ENCODE data around the gene PODXL. TPM values are rescaled to one million over a fixed set of nuclear protein-coding genes. Genes with fewer than 3 reads are reported as not detected.

Gene PODXL
- polyA plus RNA-seq, 2 of the 4 experiments (the other 2 are of a cell fraction): 13.2 to 35.3 TPM

DNA sequence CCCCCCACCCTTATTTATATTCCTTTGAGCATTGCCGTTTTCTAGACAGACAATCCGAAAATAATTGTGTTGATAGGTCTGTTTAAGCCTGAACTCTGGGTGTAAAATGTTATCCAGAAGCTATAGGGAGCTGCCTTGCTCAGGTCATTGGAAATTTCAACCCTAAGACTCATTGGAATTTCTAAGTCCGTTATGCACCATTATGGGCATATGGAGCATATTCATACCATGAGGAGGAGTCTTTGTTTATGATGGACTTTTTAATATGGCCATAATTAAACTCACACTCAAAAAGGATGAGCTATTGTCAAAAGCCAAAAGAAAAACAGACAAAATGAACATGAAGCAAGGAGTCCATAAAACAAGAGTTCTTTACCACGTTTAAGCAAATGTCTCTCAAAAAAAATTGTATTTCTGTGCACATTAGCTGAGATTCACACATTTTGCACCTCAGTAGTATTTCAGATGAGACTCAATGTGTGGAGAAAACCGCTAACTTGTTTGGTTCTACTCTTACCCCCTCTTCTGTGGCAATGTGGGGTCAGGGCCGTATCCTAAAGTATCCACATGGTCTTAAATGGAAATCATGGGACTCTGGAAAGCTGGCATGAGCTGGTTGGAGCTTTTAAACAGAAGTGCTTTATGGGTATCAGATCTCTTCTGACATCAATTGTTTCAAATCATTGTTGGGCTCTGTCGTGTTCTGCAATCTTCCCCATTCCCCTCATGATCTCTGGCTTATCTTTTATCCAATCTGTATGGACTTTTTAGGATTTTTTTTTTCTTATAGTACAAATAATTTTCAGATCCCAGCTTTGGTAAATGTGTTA is 60.5 kb downstream of the PODXL start:
- no peak overlapping the region for H3K4me3 ChIP-seq
- ATAC-seq (no peak), DNase-seq (ENCODE audit: low read depth in 1 of 2, low spot score in 1 of 2) (no peak), FAIRE-seq (no peak)
- CTCF ChIA-PET: interaction anchor here (0.8 to 7.2 kb wide), 3 partner anchors 11 to 508 kb away, joined by 3 to 58 read pairs (median 4); no protein-coding TSS in a partner anchor
- no peak overlapping the region for H3K27ac ChIP-seq
- 88% methylated on average over 7 of the region's 7 CpGs for WGBS (ENCODE audit: missing lambda C conversion rate)
- no peaks in the 10 kb centered on the region for H3K9me3 ChIP-seq
- no peak for TF ChIP-seq EHMT2 (IDR thresholded peaks at IDR 0.05; ENCODE audit: low read depth)
- no peak for TF ChIP-seq RNF2 (IDR thresholded peaks at IDR 0.05; ENCODE audit: borderline replicate concordance, low read depth)
- TF ChIP-seq HDAC2 (IDR thresholded peaks at IDR 0.05): no peak
- no peak for TF ChIP-seq FOSB (CRISPR knock-in tag; IDR thresholded peaks at IDR 0.05)
- TF ChIP-seq ZFP36 (IDR thresholded peaks at IDR 0.05; ENCODE audit: borderline replicate concordance, partially characterized antibody): no peak
- no peak for TF ChIP-seq JUNB (IDR thresholded peaks at IDR 0.05)
- TF ChIP-seq SREBF2 (IDR thresholded peaks at IDR 0.05): no peak
- no peak for TF ChIP-seq CBX8 (IDR thresholded peaks at IDR 0.05)
- TF ChIP-seq RCOR1 (IDR thresholded peaks at IDR 0.05; ENCODE audit: low read depth, low read length): no peak
- TF ChIP-seq JUN (IDR thresholded peaks at IDR 0.05): no peak
- no peak for TF ChIP-seq GATA3 (IDR thresholded peaks at IDR 0.05; ENCODE audit: borderline replicate concordance)
- TF ChIP-seq TFCP2L1 (CRISPR knock-in tag; IDR thresholded peaks at IDR 0.05): no peak
- no peak for TF ChIP-seq ZC3H11A (IDR thresholded peaks at IDR 0.05)
- TF ChIP-seq TP53 (CRISPR knock-in tag; IDR thresholded peaks at IDR 0.05): no peak
- no peak for TF ChIP-seq ZNF302 (CRISPR knock-in tag; IDR thresholded peaks at IDR 0.05)
- no peak for TF ChIP-seq PHF8 (IDR thresholded peaks at IDR 0.05; ENCODE audit: borderline replicate concordance, low read depth)
- H3K4me2 ChIP-seq: no peak overlapping the region
- H3K4me1 ChIP-seq: no peaks in the 10 kb centered on the region
- POLR2A ChIA-PET: no interaction called here

DNA sequence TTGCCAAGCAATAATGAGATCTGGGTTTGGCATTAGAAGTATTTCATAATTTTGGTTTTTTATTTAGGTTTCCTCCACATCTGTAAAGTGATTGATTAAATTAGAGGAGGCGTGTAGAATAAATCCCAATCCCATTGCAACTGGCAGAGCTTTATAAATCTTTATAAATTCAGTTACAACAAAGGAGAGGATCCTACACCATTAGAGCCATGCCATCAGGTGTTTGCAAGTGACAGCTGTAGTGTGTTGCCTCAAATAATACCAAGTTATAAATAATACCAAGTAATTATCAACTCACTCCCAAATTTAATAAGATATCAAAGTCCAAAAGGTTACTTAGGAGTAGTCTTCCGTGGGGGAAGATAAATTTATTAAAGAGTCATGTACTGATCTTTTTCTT is 62.2 kb downstream of the PODXL start:
- no peak for FAIRE-seq
- TF ChIP-seq KDM1A (IDR thresholded peaks at IDR 0.05; ENCODE audit: low read depth): no peak
- TF ChIP-seq MAFK (IDR thresholded peaks at IDR 0.05; ENCODE audit: partially characterized antibody): no peak
- no peak for TF ChIP-seq NFE2L2 (conservative IDR thresholded peaks at IDR 0.05; ENCODE audit: low read length)
- TF ChIP-seq, protein P1, sequence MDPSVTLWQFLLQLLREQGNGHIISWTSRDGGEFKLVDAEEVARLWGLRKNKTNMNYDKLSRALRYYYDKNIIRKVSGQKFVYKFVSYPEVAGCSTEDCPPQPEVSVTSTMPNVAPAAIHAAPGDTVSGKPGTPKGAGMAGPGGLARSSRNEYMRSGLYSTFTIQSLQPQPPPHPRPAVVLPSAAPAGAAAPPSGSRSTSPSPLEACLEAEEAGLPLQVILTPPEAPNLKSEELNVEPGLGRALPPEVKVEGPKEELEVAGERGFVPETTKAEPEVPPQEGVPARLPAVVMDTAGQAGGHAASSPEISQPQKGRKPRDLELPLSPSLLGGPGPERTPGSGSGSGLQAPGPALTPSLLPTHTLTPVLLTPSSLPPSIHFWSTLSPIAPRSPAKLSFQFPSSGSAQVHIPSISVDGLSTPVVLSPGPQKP (IDR thresholded peaks at IDR 0.05; ENCODE audit: low read depth, low read length): no peak
- Histone ChIP-seq H3K27ac (no peak overlapping the region), H3K4me1 (no peaks in the 10 kb centered on the region), H3K4me3 (no peak overlapping the region), H3K4me2 (no peak overlapping the region), H3K9me3 (no peaks in the 10 kb centered on the region)
- no peak for ATAC-seq
- POLR2A ChIA-PET: no interaction called here
- CTCF ChIA-PET: interaction anchor here (7.2 kb wide), 1 partner anchor 13 kb away, joined by 58 read pairs; no protein-coding TSS in a partner anchor
- 94% methylated on average over 2 of the region's 2 CpGs for WGBS (ENCODE audit: missing lambda C conversion rate)
- DNase-seq (ENCODE audit: low read depth in 1 of 2, low spot score in 1 of 2): no peak

DNA sequence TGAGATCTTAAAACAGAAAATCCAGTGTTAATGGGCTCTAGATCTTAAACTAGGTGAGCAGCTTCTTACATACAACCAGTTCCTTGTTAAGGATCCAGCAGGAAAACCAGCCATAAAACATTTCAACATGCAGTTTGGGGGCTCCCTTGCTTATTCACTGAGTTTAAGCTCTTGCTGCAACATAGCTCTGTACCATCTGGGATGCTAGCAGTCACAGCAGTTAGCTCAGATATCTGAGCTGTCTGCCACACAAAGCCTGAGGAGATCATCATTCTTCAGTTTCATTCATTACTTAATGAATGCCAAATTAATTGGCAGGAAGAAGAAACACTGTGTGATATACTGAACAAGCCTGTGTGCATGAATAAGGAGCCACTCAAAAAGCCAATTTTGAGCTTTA is 62.8 kb downstream of the PODXL start:
- no peak for TF ChIP-seq KDM1A (IDR thresholded peaks at IDR 0.05; ENCODE audit: low read depth)
- TF ChIP-seq, protein P2, sequence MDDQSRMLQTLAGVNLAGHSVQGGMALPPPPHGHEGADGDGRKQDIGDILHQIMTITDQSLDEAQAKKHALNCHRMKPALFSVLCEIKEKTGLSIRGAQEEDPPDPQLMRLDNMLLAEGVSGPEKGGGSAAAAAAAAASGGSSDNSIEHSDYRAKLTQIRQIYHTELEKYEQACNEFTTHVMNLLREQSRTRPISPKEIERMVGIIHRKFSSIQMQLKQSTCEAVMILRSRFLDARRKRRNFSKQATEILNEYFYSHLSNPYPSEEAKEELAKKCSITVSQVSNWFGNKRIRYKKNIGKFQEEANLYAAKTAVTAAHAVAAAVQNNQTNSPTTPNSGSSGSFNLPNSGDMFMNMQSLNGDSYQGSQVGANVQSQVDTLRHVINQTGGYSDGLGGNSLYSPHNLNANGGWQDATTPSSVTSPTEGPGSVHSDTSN (IDR thresholded peaks at IDR 0.05): no peak
- TF ChIP-seq PHF8 (IDR thresholded peaks at IDR 0.05; ENCODE audit: borderline replicate concordance, low read depth): no peak
- TF ChIP-seq POLR2AphosphoS2 (conservative IDR thresholded peaks at IDR 0.05; ENCODE audit: low read length): no peak
- TF ChIP-seq CBX2 (IDR thresholded peaks at IDR 0.05; ENCODE audit: borderline replicate concordance, low read depth): no peak
- no peak for TF ChIP-seq RCOR1 (IDR thresholded peaks at IDR 0.05; ENCODE audit: low read depth, low read length)
- TF ChIP-seq NPAS2 (CRISPR knock-in tag; IDR thresholded peaks at IDR 0.05; ENCODE audit: borderline replicate concordance): no peak
- TF ChIP-seq HDAC2 (IDR thresholded peaks at IDR 0.05): no peak
- TF ChIP-seq RARB (CRISPR knock-in tag; IDR thresholded peaks at IDR 0.05): no peak
- ATAC-seq (no peak), DNase-seq (ENCODE audit: low read depth in 1 of 2, low spot score in 1 of 2) (no peak), FAIRE-seq (no peak)
- no peaks in the 10 kb centered on the region for H3K9me3 ChIP-seq
- H3K27ac ChIP-seq: no peak overlapping the region
- POLR2A ChIA-PET: interaction anchor here (0.9 kb wide), 1 partner anchor 13 kb away, joined by 3 read pairs; no protein-coding TSS in a partner anchor
- CTCF ChIA-PET: interaction anchor here (1.0 to 7.2 kb wide), 3 partner anchors 13 to 196 kb away, joined by 3 to 58 read pairs (median 3); no protein-coding TSS in a partner anchor
- no peak overlapping the region for H3K4me2 ChIP-seq
- H3K4me1 ChIP-seq: no peaks in the 10 kb centered on the region
- no peak overlapping the region for H3K4me3 ChIP-seq

All from A549 (cell line).